OCI-LY3 (cell line): ENCODE measurements around the gene XPO6.

Experiments
- H2AFZ ChIP-seq: fragments of 200-600, 300-600 bp; shearing (Covaris generic); 2 replicates; pipeline ENCODE4 v1.6.0; 2014; ENCODE audit warnings: antibody characterized with exemption, low read depth, low read length
- H3K27ac ChIP-seq: fragments of 200-600, 300-600 bp; sonication (generic); 2 replicates; pipeline ENCODE4 v1.5.1; 2014; ENCODE audit warnings: mild to moderate bottlenecking, low read length, moderate library complexity, mixed read lengths
- H3K27me3 ChIP-seq: fragments of 200-600, 300-600 bp; sonication (generic); 2 replicates; pipeline ENCODE4 v1.6.1; 2014; ENCODE audit warnings: low read depth, low read length, mixed read lengths
- H3K36me3 ChIP-seq: fragments of 200-600, 300-600 bp; sonication (generic); replicated peaks from 2 replicates; pipeline ENCODE3; 2014; ENCODE audit warnings: low read depth, low read length, mixed read lengths
- H3K4me1 ChIP-seq: fragments of 300-600, 200-600 bp; sonication (generic); 2 replicates; pipeline ENCODE4 v1.6.1; 2014; ENCODE audit warnings: low read length, mixed read lengths
- H3K4me2 ChIP-seq: fragments of 200-600, 300-600 bp; sonication (generic); 2 replicates; pipeline ENCODE4 v1.6.1; 2014; ENCODE audit warnings: low read length, mixed read lengths
- H3K4me3 ChIP-seq: fragments of 300-600, 200-600 bp; sonication (generic); 2 replicates; pipeline ENCODE4 v1.5.1; 2014; ENCODE audit warnings: antibody characterized with exemption, mild to moderate bottlenecking, low read length, moderate library complexity
- H3K79me2 ChIP-seq: fragments of 300-600, 200-600 bp; shearing (Covaris generic); 2 replicates; pipeline ENCODE4 v1.6.1; 2014; ENCODE audit warnings: mild to moderate bottlenecking, low read length, mixed read lengths
- H3K9ac ChIP-seq: fragments of 300-600, 200-600 bp; shearing (Covaris generic); 2 replicates; pipeline ENCODE4 v1.6.0; 2014; ENCODE audit warnings: mild to moderate bottlenecking, low read length, moderate library complexity
- H3K9me3 ChIP-seq: fragments of 200-600, 300-600 bp; shearing (Covaris generic); 2 replicates; pipeline ENCODE4 v1.6.1; 2014; ENCODE audit warnings: low read length, mixed read lengths; ENCODE audit not compliant: insufficient read depth
- H4K20me1 ChIP-seq: fragments of 200-600, 300-600 bp; sonication (generic); 2 replicates; pipeline ENCODE4 v1.6.1; 2016; ENCODE audit warnings: low read length, mixed read lengths; ENCODE audit not compliant: insufficient read depth
- EZH2phosphoT487 ChIP-seq: fragments of 200-600 bp; shearing (Covaris generic); IDR thresholded peaks from 2 replicates; pipeline ENCODE4 v1.6.1; 2018; ENCODE audit warnings: antibody characterized with exemption, mixed run types, low read depth
- TF ChIP-seq, protein P1 (sequence below): fragments of 200-600, 300-600 bp; sonication (generic); IDR thresholded peaks from 2 replicates; pipeline ENCODE4 v1.5.1; 2014; ENCODE audit warnings: antibody characterized with exemption, low read length, low read depth

XPO6 gene

DNA sequence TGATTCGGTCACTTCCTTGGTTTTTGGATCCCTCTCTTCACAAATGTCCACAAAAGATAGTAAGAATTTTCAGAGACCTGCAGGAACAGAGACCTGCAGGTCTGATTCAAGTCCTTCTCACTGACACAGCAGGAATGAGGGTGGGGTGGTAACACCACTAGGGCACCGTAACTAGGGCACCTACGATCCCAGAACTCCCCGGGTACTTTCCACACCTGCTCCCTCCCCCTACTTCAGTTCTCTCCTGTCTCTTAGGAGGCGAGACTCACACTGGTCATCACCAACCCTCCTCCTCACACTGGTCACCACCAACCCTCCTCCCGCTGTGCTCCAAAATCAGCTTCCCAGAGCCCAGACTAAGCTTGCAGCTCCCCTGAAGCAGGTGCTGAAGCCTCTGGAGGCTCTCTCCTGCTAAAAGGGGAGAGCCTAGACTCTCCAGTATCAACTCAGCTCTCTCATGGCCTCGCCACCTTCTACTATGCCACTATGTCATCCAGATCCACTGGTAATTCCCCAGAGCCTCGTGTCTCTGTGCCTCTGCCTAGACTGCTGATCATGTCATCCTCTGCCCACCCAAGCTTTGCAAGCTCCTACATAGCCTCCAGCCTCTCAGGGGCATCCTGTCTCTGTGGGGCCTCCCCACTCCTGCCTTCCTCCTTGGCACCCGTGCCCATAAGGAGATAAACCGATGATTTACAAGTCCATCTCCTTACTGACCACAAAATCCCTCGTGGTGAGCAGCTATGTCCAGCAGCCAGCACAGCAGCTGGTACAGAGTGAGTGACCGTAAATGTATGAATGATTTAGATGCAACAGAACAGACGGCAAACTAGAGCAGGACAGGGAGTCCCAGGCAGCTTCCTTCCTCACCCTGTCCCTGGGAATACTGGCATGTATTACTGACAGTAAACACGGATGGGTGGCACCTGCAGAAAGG lies 84.8 kb downstream of the XPO6 start:
- peaks cover 82% of the 10 kb centered on the region for H3K36me3 ChIP-seq
- no peak overlapping the region for H3K27ac ChIP-seq
- no peak overlapping the region for H3K9ac ChIP-seq

GRCh38 chr16:28125592-28125991 lies 86.2 kb downstream of the XPO6 start:
- Histone ChIP-seq H3K36me3 (peaks cover 82% of the 10 kb centered on the region), H3K9ac (no peak overlapping the region), H3K4me1 (peaks cover 5% of the 10 kb centered on the region; the same call in 1 of the 2 replicates), H3K4me3 (no peak overlapping the region), H3K27me3 (no peaks in the 10 kb centered on the region), H3K79me2 (peaks cover 27% of the 10 kb centered on the region; the same call in 1 of the 2 replicates), H2AFZ (no peak overlapping the region), H3K27ac (no peak overlapping the region), H3K4me2 (no peak overlapping the region), H4K20me1 (peaks cover 6% of the 10 kb centered on the region), H3K9me3 (no peaks in the 10 kb centered on the region)
- TF ChIP-seq, protein P1, sequence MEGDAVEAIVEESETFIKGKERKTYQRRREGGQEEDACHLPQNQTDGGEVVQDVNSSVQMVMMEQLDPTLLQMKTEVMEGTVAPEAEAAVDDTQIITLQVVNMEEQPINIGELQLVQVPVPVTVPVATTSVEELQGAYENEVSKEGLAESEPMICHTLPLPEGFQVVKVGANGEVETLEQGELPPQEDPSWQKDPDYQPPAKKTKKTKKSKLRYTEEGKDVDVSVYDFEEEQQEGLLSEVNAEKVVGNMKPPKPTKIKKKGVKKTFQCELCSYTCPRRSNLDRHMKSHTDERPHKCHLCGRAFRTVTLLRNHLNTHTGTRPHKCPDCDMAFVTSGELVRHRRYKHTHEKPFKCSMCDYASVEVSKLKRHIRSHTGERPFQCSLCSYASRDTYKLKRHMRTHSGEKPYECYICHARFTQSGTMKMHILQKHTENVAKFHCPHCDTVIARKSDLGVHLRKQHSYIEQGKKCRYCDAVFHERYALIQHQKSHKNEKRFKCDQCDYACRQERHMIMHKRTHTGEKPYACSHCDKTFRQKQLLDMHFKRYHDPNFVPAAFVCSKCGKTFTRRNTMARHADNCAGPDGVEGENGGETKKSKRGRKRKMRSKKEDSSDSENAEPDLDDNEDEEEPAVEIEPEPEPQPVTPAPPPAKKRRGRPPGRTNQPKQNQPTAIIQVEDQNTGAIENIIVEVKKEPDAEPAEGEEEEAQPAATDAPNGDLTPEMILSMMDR, result no peak
- no peak for TF ChIP-seq EZH2phosphoT487

More for the DNA sequence above, 84.8 kb downstream of the XPO6 start:
- H3K79me2 ChIP-seq, result peaks cover 32% of the 10 kb centered on the region; the same call in 1 of the 2 replicates
- no peak overlapping the region for H2AFZ ChIP-seq
- no peaks in the 10 kb centered on the region for H3K27me3 ChIP-seq
- no peak overlapping the region for H3K4me2 ChIP-seq
- H3K4me3 ChIP-seq, result no peak overlapping the region
- no peaks in the 10 kb centered on the region for H3K9me3 ChIP-seq
- TF ChIP-seq, protein P1, result no peak
- TF ChIP-seq EZH2phosphoT487, result no peak
- peaks cover 5% of the 10 kb centered on the region; the same call in 1 of the 2 replicates for H3K4me1 ChIP-seq
- peaks cover 6% of the 10 kb centered on the region for H4K20me1 ChIP-seq

DNA sequence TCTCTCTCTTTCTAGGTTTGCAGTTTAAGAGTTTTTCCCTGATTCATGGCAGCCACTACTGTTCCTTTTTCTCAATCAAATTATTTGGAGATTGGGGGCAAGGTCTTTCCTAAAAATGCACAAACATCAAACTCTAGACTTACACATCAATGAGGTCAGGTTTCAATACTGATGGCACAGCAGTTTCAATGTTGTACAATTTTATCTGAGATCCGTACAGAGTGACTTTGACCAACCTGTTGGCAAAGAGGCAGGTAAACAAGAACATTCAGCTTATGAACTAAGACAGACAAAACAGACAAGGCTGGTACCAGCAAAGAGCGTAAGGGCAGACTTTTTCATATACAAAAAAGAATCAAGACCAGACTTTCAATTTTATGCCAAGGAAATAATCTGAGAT lies 90.2 kb downstream of the XPO6 start:
- Histone ChIP-seq H3K4me2 (no peak overlapping the region), H3K79me2 (no peaks in the 10 kb centered on the region; the same call in 1 of the 2 replicates), H3K9me3 (no peaks in the 10 kb centered on the region), H3K4me1 (peaks cover 5% of the 10 kb centered on the region; the same call in 1 of the 2 replicates), H3K4me3 (no peak overlapping the region), H3K27ac (no peak overlapping the region), H3K27me3 (no peaks in the 10 kb centered on the region), H3K36me3 (peaks cover 72% of the 10 kb centered on the region), H3K9ac (no peak overlapping the region), H2AFZ (no peak overlapping the region), H4K20me1 (no peaks in the 10 kb centered on the region)
- TF ChIP-seq, protein P1, result no peak
- TF ChIP-seq EZH2phosphoT487, result no peak

- no peaks in the 10 kb centered on the region for H3K27me3 ChIP-seq
- no peaks in the 10 kb centered on the region for H3K9me3 ChIP-seq
- no peak overlapping the region for H3K4me3 ChIP-seq
- H3K9ac ChIP-seq, result no peak overlapping the region
- H3K4me2 ChIP-seq, result no peak overlapping the region
- H2AFZ ChIP-seq, result no peak overlapping the region
- H3K27ac ChIP-seq, result no peak overlapping the region
- TF ChIP-seq EZH2phosphoT487, result no peak
- peaks cover 5% of the 10 kb centered on the region; the same call in 1 of the 2 replicates for H3K4me1 ChIP-seq
- peaks cover 67% of the 10 kb centered on the region for H3K36me3 ChIP-seq
- H4K20me1 ChIP-seq, result no peaks in the 10 kb centered on the region
- no peaks in the 10 kb centered on the region; the same call in 1 of the 2 replicates for H3K79me2 ChIP-seq
Measured at GRCh38 chr16:28120754-28121153, 91.0 kb downstream of the XPO6 start.
